Esophagus muscularis mucosa (tissue), 3 donors: ENCODE measurements around the gene ARPC1A.

Source experiments
- CTCF ChIP-seq, 3 experiments: fragments of 200-600 bp in 2 of 3; fragments of 450-650 bp in 1 of 3; sonication (generic) in 2 of 3; IDR thresholded peaks; one replicate each; pipeline ENCODE4 v1.5.1; 2017 to 2019; ENCODE audit warnings: antibody characterized with exemption in 3 of 3, mild to moderate bottlenecking in 2 of 3, moderate library complexity in 1 of 3
- POLR2A ChIP-seq: fragments of 450-650 bp; IDR thresholded peaks from one replicate; pipeline ENCODE4 v1.6.1; 2017; ENCODE audit warnings: antibody characterized with exemption, moderate library complexity, mild to moderate bottlenecking, low read depth
- POLR2AphosphoS5 ChIP-seq, 2 donors: sonication (generic); formaldehyde crosslinking; IDR thresholded peaks; one replicate each; pipeline ENCODE4 v1.6.1; 2017; ENCODE audit warnings: antibody characterized with exemption in 2 of 2

GRCh38 chr7:99311702-99312101, 14.0 kb upstream of the ARPC1A start:
- TF ChIP-seq CTCF (IDR thresholded peaks at IDR 0.05), result no peak
- no peak for TF ChIP-seq POLR2A
- TF ChIP-seq POLR2AphosphoS5 (IDR thresholded peaks at IDR 0.05), result no peak
